HepG2 (cell line): Measurements from ENCODE around the gene XXYLT1. TPM values are rescaled to one million over a fixed set of nuclear protein-coding genes. Genes with fewer than 3 reads are reported as not detected.

Experiments
- ATAC-seq: fragments of 200-7000 bp; cut with Tn5 transposase; 3 replicates; pipeline ENCODE4 v1.9.1; 2020; ENCODE audit warnings: mild to moderate bottlenecking, moderate library complexity
- BruUV-seq: library from RNA; stranded (reverse); fragments of 400-500 nt; replicated peaks from 2 replicates; lab custom pipeline; 2021; lab: Mats Ljungman, UMichigan
- CTCF ChIA-PET: fragments of 300-600 bp; formaldehyde crosslinking; extraction: SDS; loops from one replicate; lab custom pipeline; 2021; ENCODE audit warnings: low total read pairs, inconsistent platforms, low intra/inter-chr PET ratio; lab: Yijun Ruan, JAX
- POLR2A ChIA-PET: fragments of 350-600 bp; sonication (Branson Sonifier 250); formaldehyde crosslinking; loops from one replicate; lab custom pipeline; 2020; ENCODE audit warnings: antibody characterized with exemption, inconsistent platforms; lab: Yijun Ruan, JAX
- DNase-seq: peaks from one replicate; pipeline ENCODE4 v3.0.0-alpha.2; 2015; ENCODE audit warnings: low spot score
- FAIRE-seq: peaks from 3 replicates; lab custom pipeline; 2011; peaks lifted over from hg19 to GRCh38; lab: Jason Lieb, UNC
- H2AFZ ChIP-seq: one replicate; pipeline ENCODE4 v1.6.1; 2011; ENCODE audit warnings: low read length, inconsistent platforms
- H3K27ac ChIP-seq: fragments of 300-600 bp; 3 replicates; pipeline ENCODE4 v1.8.0; 2011; ENCODE audit warnings: mixed run types, mild to moderate bottlenecking, mixed read lengths, low read length, inconsistent platforms; ENCODE audit not compliant: insufficient read depth; ENCODE audit errors: extremely low read length
- H3K27me3 ChIP-seq, 2 experiments: fragments of 200-600 bp in 1 of 2; 2 replicates in 1 of 2; 3 replicates in 1 of 2; pipeline versions ENCODE4 v1.6.0 to v1.8.0; 2011; ENCODE audit warnings: low read length in 2 of 2, mild to moderate bottlenecking in 2 of 2, moderate library complexity in 2 of 2, inconsistent platforms in 1 of 2; ENCODE audit not compliant: insufficient read depth in 2 of 2, control insufficient read depth in 1 of 2
- H3K36me3 ChIP-seq, 2 experiments: fragments of 200-600 bp in 1 of 2; replicated peaks in 1 of 2; 2 replicates in 1 of 2; 3 replicates in 1 of 2; pipeline versions ENCODE4 v1.5.1 to v1.8.0; 2011; ENCODE audit warnings: low read length in 2 of 2, inconsistent platforms in 1 of 2; ENCODE audit not compliant: insufficient read depth in 2 of 2, control insufficient read depth in 1 of 2
- H3K4me1 ChIP-seq: 2 replicates; pipeline ENCODE4 v1.5.1; 2012; ENCODE audit warnings: low read length, inconsistent platforms; ENCODE audit not compliant: insufficient read depth
- H3K4me2 ChIP-seq: 2 replicates; pipeline ENCODE4 v1.6.0; 2011; ENCODE audit warnings: low read depth, low read length, inconsistent platforms
- H3K4me3 ChIP-seq, 3 experiments: fragments of 200-600 bp in 1 of 3; sonication (generic), shearing (Covaris generic) in 1 of 3; replicated peaks in 1 of 3; 2 replicates each; pipeline ENCODE4 v1.5.1; 2011 to 2016; ENCODE audit warnings: low read length in 3 of 3, inconsistent platforms in 2 of 3, low read depth in 2 of 3, mild to moderate bottlenecking in 2 of 3, control low read depth in 1 of 3, mixed read lengths in 1 of 3; ENCODE audit not compliant: insufficient read depth in 1 of 3
- H3K79me2 ChIP-seq: one replicate; pipeline ENCODE4 v1.6.1; 2011; ENCODE audit warnings: low read length, inconsistent platforms; ENCODE audit not compliant: insufficient read depth
- H3K9ac ChIP-seq: 2 replicates; pipeline ENCODE4 v1.6.0; 2011; ENCODE audit warnings: mild to moderate bottlenecking, low read depth, low read length, inconsistent platforms; ENCODE audit not compliant: insufficient read depth
- H3K9me3 ChIP-seq: 2 replicates; pipeline ENCODE4 v1.5.1; 2012; ENCODE audit warnings: mild to moderate bottlenecking, low read length
- H4K20me1 ChIP-seq: 2 replicates; pipeline ENCODE4 v1.6.0; 2011; ENCODE audit warnings: inconsistent platforms, mild to moderate bottlenecking, low read length, moderate library complexity; ENCODE audit not compliant: insufficient read depth
- EEA1 ChIP-seq: sonication (generic); formaldehyde crosslinking; IDR thresholded peaks from 2 replicates; pipeline ENCODE4 v1.5.1; 2020; ENCODE audit warnings: mild to moderate bottlenecking, missing genetic modification reagents, borderline replicate concordance
- FOSL2 ChIP-seq: sonication (generic); formaldehyde crosslinking; IDR thresholded peaks from 2 replicates; pipeline ENCODE4 v1.4.0; 2020; ENCODE audit warnings: missing genetic modification reagents
- IKZF4 ChIP-seq: sonication (generic); formaldehyde crosslinking; IDR thresholded peaks from 2 replicates; pipeline ENCODE4 v1.5.1; 2020; ENCODE audit warnings: borderline replicate concordance, mild to moderate bottlenecking, low read depth, missing genetic modification reagents; ENCODE audit errors: not compliant biosample characterization
- LBX2 ChIP-seq: sonication (generic); formaldehyde crosslinking; IDR thresholded peaks from 2 replicates; pipeline ENCODE4 v1.5.0; 2020; ENCODE audit warnings: missing genetic modification reagents, mild to moderate bottlenecking, borderline replicate concordance
- LCORL ChIP-seq, 2 experiments: fragments of 450-650 bp in 1 of 2; sonication (generic) in 1 of 2; formaldehyde crosslinking in 1 of 2; IDR thresholded peaks; 2 replicates each; pipeline versions ENCODE4 v1.5.0 to v1.6.1; 2017 to 2020; ENCODE audit warnings: antibody characterized with exemption in 1 of 2, missing genetic modification reagents in 1 of 2
- NFE2L2 ChIP-seq: fragments of 150-350 bp; IDR thresholded peaks from 2 replicates; pipeline ENCODE4 v1.6.1; 2014; ENCODE audit warnings: low read length
- NFKB2 ChIP-seq: sonication (generic); formaldehyde crosslinking; IDR thresholded peaks from 2 replicates; pipeline ENCODE4 v1.4.0; 2020; ENCODE audit warnings: missing genetic modification reagents, borderline replicate concordance
- NFYC ChIP-seq: IDR thresholded peaks from 2 replicates; pipeline ENCODE4 v1.6.1; 2016; ENCODE audit warnings: missing genetic modification reagents, missing compliant biosample characterization
- NONO ChIP-seq, 2 experiments: fragments of 450-650 bp in 1 of 2; sonication (generic) in 1 of 2; formaldehyde crosslinking in 1 of 2; IDR thresholded peaks in 1 of 2; conservative IDR thresholded peaks in 1 of 2; 2 replicates each; pipeline versions ENCODE4 v1.6.1 to v1.8.0; 2017 to 2022; ENCODE audit warnings: mild to moderate bottlenecking in 1 of 2, missing genetic modification reagents in 1 of 2, moderate library complexity in 1 of 2
- PPARG ChIP-seq: conservative IDR thresholded peaks from 2 replicates; pipeline ENCODE4 v1.6.1; 2016; ENCODE audit warnings: missing biosample characterization, missing genetic modification reagents
- SUZ12 ChIP-seq: fragments of 150-350 bp; IDR thresholded peaks from 2 replicates; pipeline ENCODE4 v1.6.1; 2014; ENCODE audit warnings: low read depth, low read length
- TBX2 ChIP-seq: sonication (generic); formaldehyde crosslinking; IDR thresholded peaks from 2 replicates; pipeline ENCODE4 v1.5.0; 2020; ENCODE audit warnings: missing genetic modification reagents, mild to moderate bottlenecking, borderline replicate concordance
- ZNF343 ChIP-seq: sonication (generic); formaldehyde crosslinking; IDR thresholded peaks from 2 replicates; pipeline ENCODE4 v1.4.0; 2020; ENCODE audit warnings: mild to moderate bottlenecking, missing genetic modification reagents
- ZNF446 ChIP-seq: sonication (generic); formaldehyde crosslinking; IDR thresholded peaks from 2 replicates; pipeline ENCODE4 v1.5.0; 2020; ENCODE audit warnings: mild to moderate bottlenecking, missing genetic modification reagents
- ZNF484 ChIP-seq: sonication (generic); formaldehyde crosslinking; IDR thresholded peaks from 2 replicates; pipeline ENCODE4 v1.5.1; 2020; ENCODE audit warnings: mild to moderate bottlenecking, low read depth, missing genetic modification reagents, borderline replicate concordance
- ZNF720 ChIP-seq: sonication (generic); formaldehyde crosslinking; IDR thresholded peaks from 2 replicates; pipeline ENCODE4 v1.4.0; 2020; ENCODE audit warnings: missing genetic modification reagents
- ZNF816 ChIP-seq: sonication (generic); formaldehyde crosslinking; IDR thresholded peaks from 2 replicates; pipeline ENCODE4 v1.8.0; 2022; ENCODE audit warnings: missing genetic modification reagents, mild to moderate bottlenecking, borderline replicate concordance
- WGBS: methylation state at CpG from one replicate; pipeline ENCODE4 v1.1.6; 2017; ENCODE audit warnings: low lambda C conversion rate; 5-methylcytosine and 5-hydroxymethylcytosine counted together
- in situ Hi-C: cut with HindIII; loops from 2 replicates; pipeline ENCODE4 v1.10.0; 2017; ENCODE audit warnings: low pct_unique_long_range_greater_than_20kb; ENCODE audit not compliant: extremely low pct_ligation_motif_present
- intact Hi-C: fragments of 100-400 bp; cut with micrococcal nuclease; formaldehyde crosslinking; loops from one replicate; pipeline ENCODE4 v1.10.0; 2022; ENCODE audit not compliant: unreplicated experiment
- polyA plus RNA-seq, 8 experiments: library from polyadenylated mRNA; depleted of rRNA in 3 of 8; stranded (reverse) in 7 of 8; unstranded in 1 of 8; fragments of >200 nt; fragmentation: Illumina TruSeq in 4 of 8; extraction: Trizol in 4 of 8; gene quantifications; 2 replicates each; pipeline versions ENCODE4 v1.2.1 to v1.2.3, GENCODE V29; 2011 to 2016; ENCODE audit warnings: low read depth in 4 of 8, missing spikeins in 1 of 8, mixed read lengths in 1 of 8; ENCODE audit not compliant: insufficient read depth in 1 of 8
- total RNA-seq, 5 experiments: library from RNA; depleted of rRNA; stranded (reverse); fragments of >200 nt; fragmentation: Illumina TruSeq; extraction: Trizol; gene quantifications; 2 replicates each; pipeline ENCODE4 v1.2.3, GENCODE V29; 2016; ENCODE audit warnings: low read depth in 1 of 5
- TF ChIP-seq, protein P1 (sequence below): sonication (generic); formaldehyde crosslinking; IDR thresholded peaks from 2 replicates; pipeline ENCODE4 v1.4.0; 2020; ENCODE audit warnings: missing genetic modification reagents
- TF ChIP-seq, protein P2 (sequence below): sonication (generic); formaldehyde crosslinking; IDR thresholded peaks from 2 replicates; pipeline ENCODE4 v1.5.0; 2020; ENCODE audit warnings: mild to moderate bottlenecking, missing genetic modification reagents

XXYLT1 gene
- total and polyA plus RNA-seq, 2 of the 13 experiments (the other 11 are each of a cell fraction or from before 2014, with no cell fraction given), result 17.7 to 19.0 TPM

- TF ChIP-seq ZNF720 (CRISPR knock-in tag) (no peak), NFE2L2 (no peak), IKZF4 (CRISPR knock-in tag) (no peak), TBX2 (CRISPR knock-in tag) (no peak), NFYC (CRISPR knock-in tag) (no peak), SUZ12 (no peak), EEA1 (CRISPR knock-in tag) (no peak), NFKB2 (CRISPR knock-in tag) (no peak), PPARG (CRISPR knock-in tag) (no peak), FOSL2 (no peak)
These were observed 185.4 kb downstream of the XXYLT1 start (continued) for GRCh38 chr3:195085356-195086130.

- CTCF ChIA-PET, result no interaction called here
- intact Hi-C loops, result no loop called here
- in situ Hi-C loops, result no loop called here
- Histone ChIP-seq H3K9ac (no peak overlapping the region), H2AFZ (no peak overlapping the region), H3K27ac (no peak overlapping the region), H4K20me1 (no peaks in the 10 kb centered on the region), H3K4me2 (no peak overlapping the region), H3K79me2 (no peaks in the 10 kb centered on the region), H3K27me3 (no peaks in the 10 kb centered on the region), H3K36me3 (no peaks in the 10 kb centered on the region; a peak in 1 of 5 replicates), H3K4me1 (peaks cover 7% of the 10 kb centered on the region; the same call in 1 of the 2 replicates), H3K4me3 (no peak overlapping the region), H3K9me3 (no peaks in the 10 kb centered on the region)
- WGBS, result 86% methylated on average over 5 of the region's 5 CpGs
- POLR2A ChIA-PET, result no interaction called here
- ATAC-seq (no peak), FAIRE-seq (no peak), DNase-seq (no peak)
- BruUV-seq, result no TSS peak
- TF ChIP-seq, protein P1, sequence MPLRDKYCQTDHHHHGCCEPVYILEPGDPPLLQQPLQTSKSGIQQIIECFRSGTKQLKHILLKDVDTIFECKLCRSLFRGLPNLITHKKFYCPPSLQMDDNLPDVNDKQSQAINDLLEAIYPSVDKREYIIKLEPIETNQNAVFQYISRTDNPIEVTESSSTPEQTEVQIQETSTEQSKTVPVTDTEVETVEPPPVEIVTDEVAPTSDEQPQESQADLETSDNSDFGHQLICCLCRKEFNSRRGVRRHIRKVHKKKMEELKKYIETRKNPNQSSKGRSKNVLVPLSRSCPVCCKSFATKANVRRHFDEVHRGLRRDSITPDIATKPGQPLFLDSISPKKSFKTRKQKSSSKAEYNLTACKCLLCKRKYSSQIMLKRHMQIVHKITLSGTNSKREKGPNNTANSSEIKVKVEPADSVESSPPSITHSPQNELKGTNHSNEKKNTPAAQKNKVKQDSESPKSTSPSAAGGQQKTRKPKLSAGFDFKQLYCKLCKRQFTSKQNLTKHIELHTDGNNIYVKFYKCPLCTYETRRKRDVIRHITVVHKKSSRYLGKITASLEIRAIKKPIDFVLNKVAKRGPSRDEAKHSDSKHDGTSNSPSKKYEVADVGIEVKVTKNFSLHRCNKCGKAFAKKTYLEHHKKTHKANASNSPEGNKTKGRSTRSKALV (CRISPR knock-in tag), result no peak
- no peak for TF ChIP-seq ZNF484 (CRISPR knock-in tag)
- TF ChIP-seq ZNF816 (CRISPR knock-in tag), result no peak
- TF ChIP-seq LBX2 (CRISPR knock-in tag), result no peak
- no peak for TF ChIP-seq ZNF343
- no peak for TF ChIP-seq NONO (IDR thresholded peaks at IDR 0.05)
- TF ChIP-seq NONO (CRISPR knock-in tag; conservative IDR thresholded peaks at IDR 0.05), result no peak
- TF ChIP-seq, protein P2, sequence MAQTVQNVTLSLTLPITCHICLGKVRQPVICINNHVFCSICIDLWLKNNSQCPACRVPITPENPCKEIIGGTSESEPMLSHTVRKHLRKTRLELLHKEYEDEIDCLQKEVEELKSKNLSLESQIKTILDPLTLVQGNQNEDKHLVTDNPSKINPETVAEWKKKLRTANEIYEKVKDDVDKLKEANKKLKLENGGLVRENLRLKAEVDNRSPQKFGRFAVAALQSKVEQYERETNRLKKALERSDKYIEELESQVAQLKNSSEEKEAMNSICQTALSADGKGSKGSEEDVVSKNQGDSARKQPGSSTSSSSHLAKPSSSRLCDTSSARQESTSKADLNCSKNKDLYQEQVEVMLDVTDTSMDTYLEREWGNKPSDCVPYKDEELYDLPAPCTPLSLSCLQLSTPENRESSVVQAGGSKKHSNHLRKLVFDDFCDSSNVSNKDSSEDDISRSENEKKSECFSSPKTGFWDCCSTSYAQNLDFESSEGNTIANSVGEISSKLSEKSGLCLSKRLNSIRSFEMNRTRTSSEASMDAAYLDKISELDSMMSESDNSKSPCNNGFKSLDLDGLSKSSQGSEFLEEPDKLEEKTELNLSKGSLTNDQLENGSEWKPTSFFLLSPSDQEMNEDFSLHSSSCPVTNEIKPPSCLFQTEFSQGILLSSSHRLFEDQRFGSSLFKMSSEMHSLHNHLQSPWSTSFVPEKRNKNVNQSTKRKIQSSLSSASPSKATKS (CRISPR knock-in tag), result no peak
- TF ChIP-seq ZNF446, result no peak
- TF ChIP-seq LCORL (IDR thresholded peaks at IDR 0.05), result no peak
- TF ChIP-seq LCORL (CRISPR knock-in tag; IDR thresholded peaks at IDR 0.05), result no peak
These were observed 186.2 kb downstream of the XXYLT1 start for GRCh38 chr3:195084746-195085145.
